GM19328 (cell line): ENCODE data around the gene KLRG1.

Experiments used
- ATAC-seq: cut with Tn5 transposase; IDR thresholded peaks from one replicate; pipeline ENCODE4 v1.9.1; 2021; ENCODE audit warnings: mild to moderate bottlenecking, moderate library complexity; ENCODE audit not compliant: unreplicated experiment

The KLRG1 gene

DNA sequence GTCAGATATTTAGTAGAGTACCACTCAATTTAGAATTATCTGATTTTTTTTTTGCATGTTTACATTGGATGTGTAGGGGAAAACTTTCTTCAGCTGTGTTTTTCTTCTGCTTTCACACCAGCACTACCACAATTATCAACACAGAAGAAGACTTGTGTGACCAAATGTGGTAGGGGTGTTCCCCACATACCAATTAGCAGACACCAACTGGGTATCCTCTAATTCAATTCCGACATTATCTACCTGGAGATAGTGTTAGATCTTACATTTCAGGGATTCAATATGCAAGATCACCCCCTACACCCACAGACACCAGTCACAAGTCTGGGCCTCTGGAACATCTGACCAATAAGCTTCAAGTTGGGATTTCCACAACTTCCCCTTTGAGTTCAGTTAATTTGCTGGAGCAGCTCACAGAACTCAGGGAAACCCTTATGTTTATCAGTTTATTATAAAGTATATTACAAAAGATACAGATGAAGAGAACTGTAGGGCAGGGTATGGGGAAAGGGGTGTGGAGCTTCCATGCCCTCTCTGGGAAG lies 4.1 kb upstream of the KLRG1 start:
- ATAC-seq, result no peak

DNA sequence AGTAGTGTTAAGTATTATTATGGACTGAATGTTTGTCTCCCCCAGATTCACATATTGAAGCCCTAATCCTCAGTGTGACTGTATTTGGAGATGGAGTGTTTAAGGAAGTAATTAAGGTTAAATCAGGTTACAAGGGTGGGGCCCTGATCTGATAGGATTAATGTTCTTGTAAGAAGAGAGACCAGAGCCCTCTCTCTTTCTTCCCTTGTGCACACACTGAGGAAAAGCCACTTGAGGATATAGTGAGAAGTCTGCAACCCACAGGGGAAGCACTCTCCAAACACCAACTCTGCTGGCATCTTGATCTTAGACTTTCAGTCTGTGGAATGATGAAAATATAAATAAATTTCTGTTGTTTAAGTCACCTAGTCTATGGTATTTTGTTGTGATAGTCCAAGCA lies 2.2 kb upstream of the KLRG1 start:
- ATAC-seq, result no peak

DNA sequence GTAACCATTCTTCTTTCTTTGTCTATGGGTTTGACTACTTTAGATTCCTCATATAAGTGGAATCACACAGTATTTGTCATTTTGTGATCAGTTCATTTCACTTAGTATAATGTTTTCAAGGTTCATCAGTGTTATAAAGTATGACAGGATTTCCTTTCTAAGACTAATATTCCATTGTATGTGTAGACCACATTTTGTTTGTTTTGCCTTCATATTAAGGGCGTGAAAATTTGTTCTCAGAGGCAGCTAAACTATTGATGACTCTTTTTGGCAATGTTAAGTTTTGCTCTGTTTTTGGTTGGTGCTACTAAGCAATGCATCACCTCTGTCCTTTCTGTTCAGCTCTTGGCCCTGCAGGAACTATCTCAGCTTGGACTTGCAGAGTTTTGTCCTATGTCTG lies 1.7 kb upstream of the KLRG1 start:
- no peak for ATAC-seq

DNA sequence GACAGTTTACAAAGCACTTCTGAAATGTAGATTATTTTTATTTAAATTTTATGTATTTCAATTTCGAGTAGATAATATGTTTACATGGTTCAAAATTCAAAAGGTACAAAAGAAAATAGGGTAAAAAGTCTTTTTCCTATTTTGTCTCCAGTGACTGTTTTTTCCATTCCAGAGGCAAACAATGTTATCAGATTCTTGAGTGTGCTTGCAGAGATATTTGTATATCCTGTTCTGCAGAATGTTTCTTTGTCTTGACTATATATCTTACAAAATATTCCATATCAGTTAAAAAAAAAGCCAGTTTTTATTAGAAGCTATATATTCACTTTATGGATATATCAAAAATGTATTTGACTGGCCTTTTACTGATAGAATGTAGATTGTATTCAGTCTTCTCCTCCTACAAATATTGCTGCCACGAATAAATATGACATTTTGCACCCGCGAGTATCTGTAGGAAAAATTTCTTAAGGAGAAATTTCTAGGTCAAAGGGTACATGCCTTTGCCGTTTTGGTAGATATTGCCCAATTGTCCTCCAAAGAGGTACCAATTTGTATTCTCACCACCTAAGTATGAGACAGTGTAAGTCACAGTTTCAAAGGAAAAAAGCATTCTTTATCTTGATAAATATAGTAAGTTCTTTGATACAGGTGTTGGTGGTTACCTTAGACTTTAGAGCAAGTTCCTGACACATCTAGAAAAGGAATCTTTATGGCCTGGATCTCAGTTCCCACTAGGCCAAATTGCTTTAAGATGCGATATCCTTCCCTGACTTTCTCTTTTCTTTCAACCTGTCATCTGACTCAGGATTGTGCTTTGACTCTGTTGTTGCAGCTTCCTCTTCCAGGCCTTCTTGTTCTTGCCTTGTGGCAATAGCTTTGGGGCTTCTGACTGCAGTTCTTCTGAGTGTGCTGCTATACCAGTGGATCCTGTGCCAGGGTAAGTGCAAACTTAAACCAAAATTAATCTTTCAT lies 2.3 kb downstream of the KLRG1 start:
- ATAC-seq, result no peak

DNA sequence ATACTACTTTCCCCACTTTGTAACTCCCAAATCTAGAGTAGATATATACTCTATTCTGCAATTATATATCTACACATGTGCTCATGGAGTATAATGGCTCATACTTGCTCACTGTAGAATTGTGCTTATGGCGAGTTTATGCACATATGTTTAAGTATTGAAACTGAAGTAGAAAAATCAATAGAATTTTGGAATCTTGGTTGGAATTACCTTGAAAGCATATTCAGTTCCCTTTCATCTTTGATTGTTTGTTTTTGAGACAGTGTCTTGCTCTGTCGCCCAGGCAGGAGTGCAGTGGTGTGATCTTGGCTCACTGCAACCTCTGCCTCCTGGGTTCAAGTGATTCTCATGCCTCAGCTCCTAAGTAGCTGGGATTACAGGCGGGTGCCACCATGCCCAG lies 4.5 kb downstream of the KLRG1 start:
- no peak for ATAC-seq

DNA sequence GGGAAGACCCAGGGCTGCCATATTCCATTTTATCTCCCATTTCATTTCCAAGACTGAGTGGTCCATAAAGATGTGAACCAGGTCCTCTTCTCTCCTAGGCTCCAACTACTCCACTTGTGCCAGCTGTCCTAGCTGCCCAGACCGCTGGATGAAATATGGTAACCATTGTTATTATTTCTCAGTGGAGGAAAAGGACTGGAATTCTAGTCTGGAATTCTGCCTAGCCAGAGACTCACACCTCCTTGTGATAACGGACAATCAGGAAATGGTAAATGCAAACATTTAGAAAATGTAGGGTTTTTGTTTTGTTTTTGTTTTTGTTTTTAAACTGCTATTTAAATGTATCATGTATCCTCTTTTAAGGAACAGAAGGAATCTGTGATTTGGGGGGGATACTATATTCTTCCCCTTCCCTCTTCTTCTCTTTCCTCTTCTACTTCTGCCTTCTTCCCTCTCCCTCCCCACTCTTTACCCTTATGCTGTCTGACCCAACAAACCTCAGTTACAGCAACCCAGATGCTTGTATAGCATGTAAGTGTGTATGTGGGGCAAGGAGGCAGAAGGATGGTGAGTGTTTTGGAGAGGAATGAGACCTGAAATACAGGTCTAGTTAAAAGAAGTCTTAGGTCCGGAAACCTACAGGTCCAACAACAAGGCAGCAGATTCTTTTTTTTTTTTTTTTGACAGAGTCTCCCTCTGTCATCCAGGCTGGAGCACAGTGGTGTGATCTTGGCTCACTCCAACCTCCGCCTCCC lies 5.9 kb downstream of the KLRG1 start:
- no peak for ATAC-seq

DNA sequence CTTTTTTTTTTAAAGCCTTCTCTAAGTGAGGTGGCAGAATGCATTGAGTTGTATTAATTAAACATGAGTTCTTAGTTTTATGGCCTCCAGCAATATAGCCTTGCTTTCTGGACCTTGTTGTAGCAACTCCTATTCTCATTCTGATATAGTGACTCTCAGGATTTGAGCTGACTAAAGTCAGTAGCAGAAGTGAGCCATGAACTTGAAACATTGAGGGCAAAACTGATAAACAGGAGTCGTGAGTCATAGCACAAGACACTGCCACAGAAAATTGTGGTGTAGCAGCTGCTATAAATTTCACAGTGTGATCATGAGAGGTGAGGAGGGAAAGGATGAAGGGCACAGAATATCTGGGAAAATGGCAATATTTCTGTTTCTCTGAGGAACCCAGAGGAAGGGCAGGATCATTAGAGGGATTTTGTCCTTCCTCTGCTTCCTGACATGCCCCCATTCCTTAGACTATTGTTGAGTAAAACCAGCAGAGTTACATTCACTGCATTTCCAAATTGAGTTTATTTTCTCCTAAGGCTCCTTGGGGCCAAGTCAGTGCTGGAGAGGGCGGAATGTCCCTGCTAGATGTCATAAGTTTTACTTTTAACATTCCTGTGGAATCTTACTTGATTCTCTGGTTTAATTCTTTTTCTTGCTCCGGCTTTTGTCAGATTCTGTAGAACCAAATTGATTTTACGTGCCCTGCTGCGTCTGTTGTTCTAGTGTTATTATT lies 7.5 kb downstream of the KLRG1 start:
- peak; percentile 88 for ATAC-seq

DNA sequence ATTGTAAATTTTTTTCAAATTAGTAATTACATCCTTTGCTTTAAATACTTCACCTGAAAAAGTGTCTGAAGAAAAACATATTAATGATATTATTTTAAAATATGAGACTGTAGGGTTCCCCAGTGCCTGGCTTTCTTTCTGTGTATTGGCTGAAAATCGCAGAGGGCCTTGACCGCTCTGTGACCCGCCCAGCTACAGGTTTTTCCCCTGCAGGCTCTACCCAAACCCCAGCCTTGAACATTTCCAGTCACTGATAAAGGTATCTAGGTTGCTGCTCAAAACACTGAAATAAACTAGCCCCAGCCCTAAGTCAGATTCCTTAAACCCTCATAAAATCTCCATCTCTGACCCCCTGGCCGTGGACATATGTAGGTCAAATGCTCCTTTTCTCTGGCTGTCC lies 11.9 kb downstream of the KLRG1 start:
- no peak for ATAC-seq

DNA sequence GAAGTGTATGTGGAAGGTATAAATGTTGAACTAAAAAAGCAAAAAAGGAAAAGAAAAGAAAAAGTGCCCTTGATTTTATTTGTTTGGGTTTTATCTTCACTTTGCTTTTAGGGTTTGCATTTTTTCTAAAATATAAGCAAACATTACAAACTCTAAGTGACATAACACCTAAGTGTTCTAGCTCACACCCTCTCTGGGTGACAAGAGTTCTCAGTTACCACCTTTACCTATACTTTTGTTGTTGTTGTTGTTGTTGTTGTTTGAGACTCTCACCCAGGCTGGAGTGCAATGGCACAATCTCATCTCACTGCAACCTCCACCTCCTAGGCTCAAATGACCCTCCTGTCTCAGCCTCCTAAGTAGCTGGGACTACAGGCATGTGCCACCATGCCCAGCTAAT lies 13.0 kb downstream of the KLRG1 start:
- ATAC-seq, result no peak

DNA sequence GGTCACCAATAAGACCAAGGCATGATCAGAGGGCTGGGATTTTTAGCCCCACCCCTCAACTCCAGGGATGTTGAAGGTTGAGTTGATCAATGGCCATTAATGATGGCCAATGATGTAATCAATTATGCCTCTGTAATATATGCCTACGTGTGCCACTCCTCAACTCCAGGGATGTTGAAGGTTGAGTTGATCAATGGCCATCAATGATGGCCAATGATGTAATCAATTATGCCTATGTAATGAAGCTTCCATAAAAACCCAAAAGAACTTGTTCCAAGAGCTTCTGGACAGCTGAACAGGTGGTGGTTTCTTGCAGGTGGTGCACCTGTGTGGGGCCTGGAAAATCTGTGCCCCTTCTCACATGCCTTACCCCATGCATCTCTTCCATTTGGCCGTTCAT lies 33.2 kb downstream of the KLRG1 start:
- no peak for ATAC-seq

DNA sequence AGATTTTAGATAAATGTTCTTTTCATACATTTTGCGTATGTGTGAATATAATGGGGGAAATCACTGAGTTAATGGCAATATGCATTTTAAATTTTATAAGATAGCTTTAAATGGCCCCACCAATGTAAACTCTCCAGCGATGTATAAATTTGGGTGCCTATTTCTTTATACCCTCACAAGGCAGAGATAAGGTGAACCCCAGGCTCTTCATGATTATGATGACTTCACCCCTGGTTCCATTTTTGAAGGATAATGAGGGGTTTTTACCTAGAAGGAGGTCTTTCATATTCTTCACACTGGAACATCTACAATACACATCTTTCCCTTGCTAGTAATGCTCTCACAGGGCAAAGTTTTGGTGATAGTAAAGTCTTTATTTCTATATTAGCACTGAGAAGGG lies 35.2 kb downstream of the KLRG1 start:
- ATAC-seq, result no peak

DNA sequence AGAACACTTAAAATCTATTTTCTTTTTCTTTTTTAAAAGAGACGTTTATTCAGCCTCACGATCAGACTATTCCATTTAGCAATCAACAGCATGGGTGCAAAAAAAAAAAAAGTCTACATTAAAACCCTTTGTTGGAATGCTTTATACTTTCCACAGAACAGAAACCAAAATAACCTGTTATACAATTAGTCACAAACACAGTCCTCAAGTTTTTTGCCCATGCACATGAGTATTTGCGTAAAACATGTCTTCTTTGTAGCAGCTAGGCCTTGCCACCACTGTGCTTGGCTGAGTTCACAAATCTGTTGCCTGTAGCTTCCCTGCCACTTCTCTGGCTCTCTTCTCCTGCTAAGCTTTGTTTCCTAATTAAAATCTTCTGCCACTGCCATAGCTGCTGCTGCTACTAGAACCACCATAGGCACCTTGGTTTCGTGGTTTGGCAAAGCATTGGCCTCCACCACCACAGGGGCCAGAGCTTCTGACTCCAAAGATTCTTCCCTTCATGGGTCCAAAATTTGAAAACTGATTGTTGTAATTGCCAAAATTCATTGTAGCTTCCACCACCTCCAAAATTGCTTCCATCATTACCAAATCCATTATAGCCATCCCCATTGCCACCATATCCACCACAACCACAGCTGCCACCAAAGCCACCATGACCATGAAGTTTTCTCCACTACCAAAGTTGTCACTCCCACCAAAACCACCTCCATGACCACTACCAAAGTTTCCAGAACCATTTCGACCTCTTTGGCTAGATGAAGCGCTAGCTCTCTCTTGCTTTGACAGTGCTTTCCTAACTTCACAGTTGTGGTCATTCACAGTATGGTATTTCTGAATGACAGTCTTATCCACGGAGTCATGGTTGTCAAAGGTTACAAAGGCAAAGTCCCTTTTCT lies 38.1 kb downstream of the KLRG1 start:
- no peak for ATAC-seq

DNA sequence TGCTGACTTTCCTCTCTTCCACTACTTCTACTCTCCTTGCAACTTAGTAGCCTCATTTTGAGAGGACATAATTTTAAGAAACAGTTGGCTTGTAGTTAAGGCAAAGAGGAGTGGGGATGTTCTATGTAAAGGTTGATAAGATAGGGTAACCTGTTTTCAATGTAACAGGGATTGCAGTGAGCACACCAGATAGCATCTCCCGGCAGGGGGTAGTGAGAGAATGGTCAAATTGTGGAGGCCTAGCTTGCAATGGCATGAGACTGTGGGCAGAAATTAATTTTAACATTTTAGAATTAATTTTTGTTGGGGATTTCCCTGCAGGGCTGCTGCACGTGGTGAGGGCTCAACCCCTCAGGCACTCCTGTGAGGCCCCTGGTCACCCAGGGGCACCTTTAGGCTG lies 41.4 kb downstream of the KLRG1 start:
- ATAC-seq, result no peak

DNA sequence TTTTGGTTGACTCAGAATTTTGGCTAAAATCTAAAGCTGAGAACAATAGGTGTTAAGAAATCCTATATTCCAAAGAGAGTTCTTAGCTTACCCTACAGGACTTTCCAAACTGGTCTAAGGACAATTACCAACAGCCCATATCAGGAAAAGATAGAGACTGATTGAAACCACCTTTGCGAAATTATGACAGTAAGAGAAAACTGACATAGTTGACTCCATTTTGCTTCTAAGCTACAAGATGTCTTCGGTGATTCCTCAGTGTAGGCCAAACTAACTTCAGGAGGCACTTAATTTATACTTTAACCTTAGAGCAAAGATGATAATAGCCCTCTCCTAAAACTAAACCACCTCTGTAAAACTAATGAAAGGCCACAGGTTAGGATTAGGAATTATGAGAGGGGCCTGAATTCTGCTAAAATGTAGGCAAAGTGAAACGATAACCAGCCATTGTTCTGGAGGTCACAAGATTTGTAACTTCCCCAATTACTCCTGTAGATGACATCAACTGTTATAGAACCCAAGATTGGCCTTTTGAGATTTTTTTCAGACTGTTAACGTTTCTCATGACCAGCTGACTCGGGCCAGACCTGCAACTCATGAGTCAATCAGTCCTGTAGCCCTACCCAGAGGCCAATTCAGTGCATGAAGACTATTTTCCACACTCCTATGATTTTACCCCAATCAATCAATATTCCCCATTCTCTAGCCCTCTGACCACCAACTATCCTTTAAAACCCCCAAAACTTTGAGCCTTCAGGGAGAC lies 43.0 kb downstream of the KLRG1 start:
- ATAC-seq, result no peak

DNA sequence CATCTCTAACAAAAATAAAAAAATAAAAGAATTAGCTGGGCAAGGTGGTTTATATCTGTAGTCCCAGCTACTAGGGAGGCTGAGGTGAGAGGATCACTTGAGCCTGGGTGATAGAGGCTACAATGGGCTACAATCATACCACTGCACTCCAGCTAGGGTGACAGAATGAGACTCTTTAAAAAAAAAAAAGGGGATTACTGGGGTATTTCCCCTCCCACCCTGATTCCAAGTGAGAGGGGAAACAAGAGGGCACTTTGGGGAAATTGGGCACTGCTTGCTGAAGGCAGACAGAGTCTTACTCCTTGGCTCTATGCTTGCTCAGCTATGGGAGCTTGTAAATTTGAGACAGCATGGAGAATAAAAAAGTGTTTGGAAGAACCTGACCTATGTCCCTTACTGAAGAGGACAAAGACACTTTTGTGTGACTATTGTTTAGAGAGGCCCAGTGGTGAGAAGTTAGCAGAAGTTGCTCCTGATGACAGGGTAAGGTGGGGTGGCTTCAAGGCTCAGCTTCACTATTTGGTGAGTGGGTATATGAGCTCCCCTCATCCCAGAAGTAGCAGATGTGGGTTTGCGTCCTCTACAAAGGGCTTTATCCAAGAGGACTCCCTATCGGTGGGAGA lies 44.0 kb downstream of the KLRG1 start:
- no peak for ATAC-seq

DNA sequence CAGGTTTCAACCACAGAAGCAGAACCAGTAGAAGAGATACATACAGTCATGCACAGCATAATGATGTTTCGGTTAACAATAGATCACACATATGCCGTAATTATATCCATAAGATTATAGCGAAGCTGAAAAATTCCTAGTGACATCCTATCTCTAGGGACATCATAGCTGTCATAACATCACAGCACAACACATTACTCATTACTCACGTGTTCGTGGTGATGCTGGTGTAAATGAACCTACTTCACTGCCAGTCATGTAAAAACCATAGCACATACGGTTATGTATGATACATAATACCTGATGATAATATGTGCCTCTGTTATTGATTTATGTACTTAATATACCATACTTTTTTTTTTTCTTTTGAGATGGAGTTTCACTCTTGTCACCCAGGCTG lies 44.7 kb downstream of the KLRG1 start:
- no peak for ATAC-seq

DNA sequence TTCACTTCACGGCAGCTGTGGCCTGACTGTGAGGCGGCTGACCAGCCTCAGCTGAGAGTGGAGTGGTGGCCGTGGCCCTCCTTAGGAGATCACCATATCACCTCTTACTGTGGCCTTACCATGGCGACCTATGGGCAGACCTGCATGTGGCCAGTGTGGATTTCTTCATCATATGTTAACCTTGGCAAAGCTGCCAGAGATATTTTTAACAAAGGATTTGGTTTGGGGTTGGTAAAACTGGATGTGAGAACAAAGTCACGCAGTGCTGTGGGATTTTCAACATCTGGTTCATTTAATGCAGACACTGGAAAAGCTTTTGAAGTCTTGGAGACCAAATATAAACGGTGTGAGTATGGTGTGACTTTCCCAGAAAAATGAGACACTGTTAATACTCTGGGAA lies 46.9 kb downstream of the KLRG1 start:
- ATAC-seq, result no peak

DNA sequence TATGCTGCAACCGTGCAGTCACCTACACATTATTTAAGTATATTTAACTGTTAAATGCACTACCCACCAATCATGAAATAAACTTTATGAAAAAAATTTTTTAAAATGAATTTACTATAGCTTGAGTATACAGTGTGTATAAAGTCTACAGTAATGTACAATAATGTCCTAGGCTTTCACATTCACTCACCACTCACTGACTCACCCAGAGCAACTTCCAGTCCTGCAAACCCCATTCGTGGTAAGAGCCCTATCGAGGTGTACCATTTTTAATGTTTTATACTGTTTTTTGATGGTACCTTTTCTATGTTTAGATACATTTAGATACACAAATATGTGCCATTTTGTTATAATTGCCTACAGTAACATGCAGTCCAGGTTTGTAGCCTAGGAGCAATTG lies 48.1 kb downstream of the KLRG1 start:
- ATAC-seq, result no peak

DNA sequence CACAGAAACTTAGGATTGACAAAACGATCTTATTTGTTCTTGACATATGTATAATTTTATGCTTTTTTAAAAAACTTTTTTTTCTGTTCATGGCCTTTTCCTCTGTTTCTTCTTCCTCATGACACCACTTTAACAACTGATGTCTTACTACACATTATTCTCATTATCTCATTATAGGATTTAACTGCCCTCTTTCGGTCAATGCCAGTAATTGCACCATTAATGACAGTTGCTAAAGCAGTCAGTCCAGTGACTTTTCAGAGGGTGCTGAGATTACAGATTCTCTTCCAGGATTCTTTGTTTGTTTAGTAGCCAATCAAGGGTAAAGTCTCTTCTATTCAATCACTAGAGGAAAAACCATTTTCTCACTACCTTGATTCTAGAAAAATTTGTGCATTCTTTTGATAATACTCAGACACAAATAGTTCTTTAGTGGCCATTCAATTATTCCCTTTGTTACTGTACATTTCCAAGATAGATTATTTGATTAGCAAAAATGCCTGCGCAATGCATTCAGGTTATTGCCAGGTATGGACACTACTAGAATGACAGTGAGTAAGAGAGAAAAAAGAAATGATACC lies 50.1 kb downstream of the KLRG1 start:
- no peak for ATAC-seq
